Right atrium auricular region (tissue), 2 donors: ENCODE data around the gene RPA1. TPM values are rescaled to one million over a fixed set of nuclear protein-coding genes. Genes with fewer than 3 reads are reported as not detected.

ENCODE experiments used
- DNase-seq: peaks from one replicate; pipeline ENCODE4 v3.0.0-alpha.2; 2019; ENCODE audit warnings: low spot score
- H3K27ac ChIP-seq, 2 donors: fragments of 200-600 bp; sonication (generic); 1 replicate in 1 of 2; 2 replicates in 1 of 2; pipeline ENCODE4 v1.5.1; 2016 to 2019
- H3K27me3 ChIP-seq, 2 donors: fragments of 200-600 bp; sonication (generic); one replicate each; pipeline versions ENCODE4 v1.5.1 to v1.6.0; 2017 to 2019
- H3K36me3 ChIP-seq: fragments of 200-600 bp; sonication (generic); one replicate; pipeline ENCODE4 v1.5.1; 2016
- H3K4me1 ChIP-seq, 2 donors: fragments of 200-600 bp; sonication (generic); one replicate each; pipeline versions ENCODE4 v1.5.1 to v1.6.0; 2017 to 2019
- H3K4me3 ChIP-seq, 2 donors: fragments of 200-600 bp; sonication (generic); 1 replicate in 1 of 2; 2 replicates in 1 of 2; pipeline ENCODE4 v1.5.1; 2017 to 2019; ENCODE audit warnings: mild to moderate bottlenecking in 1 of 2, moderate library complexity in 1 of 2
- H3K9me3 ChIP-seq, 2 donors: fragments of 200-600 bp; sonication (generic); one replicate each; pipeline ENCODE4 v1.5.1; 2019
- total RNA-seq, 2 donors: library from RNA; depleted of rRNA; stranded (reverse); fragments of >200 nt; gene quantifications; one replicate each; pipeline ENCODE4 v1.1.0, GENCODE V29; 2016
- TF ChIP-seq, protein P1 (sequence below), 2 donors: fragments of 200-600 bp; sonication (generic); IDR thresholded peaks; one replicate each; pipeline ENCODE4 v1.5.1; 2019; ENCODE audit warnings: antibody characterized with exemption in 2 of 2

The RPA1 gene
- total RNA-seq, 2 donors from 2014 or later = 20.9 to 26.9 TPM

- Histone ChIP-seq H3K4me1 (peaks cover 0 to 5% of the 10 kb centered on the region in 2 donors), H3K36me3 (peaks cover 62% of the 10 kb centered on the region), H3K4me3 (no peak overlapping the region), H3K27me3 (no peaks in the 10 kb centered on the region), H3K9me3 (no peaks in the 10 kb centered on the region), H3K27ac (peak overlapping the region in 1 of 2 donors; percentile 21)
- TF ChIP-seq, protein P1, sequence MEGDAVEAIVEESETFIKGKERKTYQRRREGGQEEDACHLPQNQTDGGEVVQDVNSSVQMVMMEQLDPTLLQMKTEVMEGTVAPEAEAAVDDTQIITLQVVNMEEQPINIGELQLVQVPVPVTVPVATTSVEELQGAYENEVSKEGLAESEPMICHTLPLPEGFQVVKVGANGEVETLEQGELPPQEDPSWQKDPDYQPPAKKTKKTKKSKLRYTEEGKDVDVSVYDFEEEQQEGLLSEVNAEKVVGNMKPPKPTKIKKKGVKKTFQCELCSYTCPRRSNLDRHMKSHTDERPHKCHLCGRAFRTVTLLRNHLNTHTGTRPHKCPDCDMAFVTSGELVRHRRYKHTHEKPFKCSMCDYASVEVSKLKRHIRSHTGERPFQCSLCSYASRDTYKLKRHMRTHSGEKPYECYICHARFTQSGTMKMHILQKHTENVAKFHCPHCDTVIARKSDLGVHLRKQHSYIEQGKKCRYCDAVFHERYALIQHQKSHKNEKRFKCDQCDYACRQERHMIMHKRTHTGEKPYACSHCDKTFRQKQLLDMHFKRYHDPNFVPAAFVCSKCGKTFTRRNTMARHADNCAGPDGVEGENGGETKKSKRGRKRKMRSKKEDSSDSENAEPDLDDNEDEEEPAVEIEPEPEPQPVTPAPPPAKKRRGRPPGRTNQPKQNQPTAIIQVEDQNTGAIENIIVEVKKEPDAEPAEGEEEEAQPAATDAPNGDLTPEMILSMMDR (IDR thresholded peaks at IDR 0.05) = no peak
- no peak for DNase-seq
Measured at GRCh38 chr17:1880851-1881630, 51.2 kb downstream of the RPA1 start.

DNA sequence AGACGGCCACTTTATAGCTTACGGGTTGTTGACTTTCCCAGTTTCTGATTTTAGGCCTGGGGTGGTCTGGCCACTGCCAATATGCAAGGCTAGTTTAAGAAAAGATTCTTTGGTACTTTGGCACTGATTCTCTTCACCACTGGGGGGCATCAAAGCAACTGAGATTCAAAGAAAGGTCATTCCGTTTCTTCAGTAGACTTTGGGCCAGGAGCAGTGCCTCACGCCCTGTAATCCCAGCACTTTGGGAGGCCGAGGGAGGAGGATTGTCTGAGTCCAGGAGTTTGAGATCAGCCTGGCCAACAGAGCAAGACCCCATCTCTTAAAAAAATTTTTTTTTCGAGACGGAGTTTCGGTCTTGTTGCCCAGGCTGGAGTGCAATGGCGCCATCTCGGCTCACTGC lies 53.0 kb downstream of the RPA1 start:
- DNase-seq = no peak
- Histone ChIP-seq H3K36me3 (peaks cover 60% of the 10 kb centered on the region), H3K9me3 (no peaks in the 10 kb centered on the region), H3K4me1 (peaks cover 0 to 5% of the 10 kb centered on the region in 2 donors), H3K4me3 (no peak overlapping the region), H3K27ac (no peak overlapping the region), H3K27me3 (no peaks in the 10 kb centered on the region)
- TF ChIP-seq, protein P1 (IDR thresholded peaks at IDR 0.05) = peak in 1 of 2 donors; percentile 60

DNA sequence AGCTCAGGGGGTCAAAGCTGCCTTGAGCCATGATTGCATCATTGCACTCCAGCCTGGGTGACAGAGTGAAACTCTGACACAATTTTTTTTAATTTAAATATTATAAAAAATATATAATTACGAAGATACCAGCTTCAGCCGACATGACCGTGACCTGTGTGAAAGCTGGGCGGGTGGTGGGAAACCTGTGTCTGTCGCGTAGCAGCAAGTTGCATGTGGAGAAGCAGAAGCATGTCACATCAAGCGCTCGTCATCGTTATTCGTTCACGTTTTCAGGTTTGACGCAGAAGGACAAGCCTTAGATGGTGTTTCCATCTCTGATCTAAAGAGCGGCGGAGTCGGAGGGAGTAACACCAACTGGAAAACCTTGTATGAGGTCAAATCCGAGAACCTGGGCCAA lies 53.7 kb downstream of the RPA1 start:
- H3K9me3 ChIP-seq = no peaks in the 10 kb centered on the region
- no peaks in the 10 kb centered on the region for H3K27me3 ChIP-seq
- H3K4me3 ChIP-seq = no peak overlapping the region
- peaks cover 60% of the 10 kb centered on the region for H3K36me3 ChIP-seq
- H3K27ac ChIP-seq = no peak overlapping the region
- H3K4me1 ChIP-seq = peaks cover 0 to 4% of the 10 kb centered on the region in 2 donors
- no peak for DNase-seq
- TF ChIP-seq, protein P1 (IDR thresholded peaks at IDR 0.05) = no peak

DNA sequence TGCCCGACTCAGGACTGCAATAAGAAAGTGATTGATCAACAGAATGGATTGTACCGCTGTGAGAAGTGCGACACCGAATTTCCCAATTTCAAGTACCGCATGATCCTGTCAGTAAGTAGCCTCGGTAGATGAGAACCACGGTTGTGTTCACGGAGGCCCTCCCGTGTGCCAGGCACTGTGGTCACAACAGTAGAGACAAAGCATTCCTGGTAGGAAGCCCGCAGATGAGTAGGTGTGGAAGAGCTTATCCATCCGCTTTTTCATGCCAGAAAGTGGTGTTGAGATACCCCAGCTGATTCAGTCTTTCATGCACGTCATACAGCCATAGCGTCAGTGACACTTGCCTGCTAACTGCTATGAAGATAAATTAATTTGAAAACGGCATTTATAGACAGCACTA lies 58.9 kb downstream of the RPA1 start:
- Histone ChIP-seq H3K9me3 (no peaks in the 10 kb centered on the region), H3K36me3 (peaks cover 81% of the 10 kb centered on the region), H3K27ac (peak overlapping the region; percentile 5 to 16), H3K4me1 (no peaks in the 10 kb centered on the region), H3K4me3 (no peak overlapping the region), H3K27me3 (no peaks in the 10 kb centered on the region)
- no peak for DNase-seq
- TF ChIP-seq, protein P1 (IDR thresholded peaks at IDR 0.05) = no peak

DNA sequence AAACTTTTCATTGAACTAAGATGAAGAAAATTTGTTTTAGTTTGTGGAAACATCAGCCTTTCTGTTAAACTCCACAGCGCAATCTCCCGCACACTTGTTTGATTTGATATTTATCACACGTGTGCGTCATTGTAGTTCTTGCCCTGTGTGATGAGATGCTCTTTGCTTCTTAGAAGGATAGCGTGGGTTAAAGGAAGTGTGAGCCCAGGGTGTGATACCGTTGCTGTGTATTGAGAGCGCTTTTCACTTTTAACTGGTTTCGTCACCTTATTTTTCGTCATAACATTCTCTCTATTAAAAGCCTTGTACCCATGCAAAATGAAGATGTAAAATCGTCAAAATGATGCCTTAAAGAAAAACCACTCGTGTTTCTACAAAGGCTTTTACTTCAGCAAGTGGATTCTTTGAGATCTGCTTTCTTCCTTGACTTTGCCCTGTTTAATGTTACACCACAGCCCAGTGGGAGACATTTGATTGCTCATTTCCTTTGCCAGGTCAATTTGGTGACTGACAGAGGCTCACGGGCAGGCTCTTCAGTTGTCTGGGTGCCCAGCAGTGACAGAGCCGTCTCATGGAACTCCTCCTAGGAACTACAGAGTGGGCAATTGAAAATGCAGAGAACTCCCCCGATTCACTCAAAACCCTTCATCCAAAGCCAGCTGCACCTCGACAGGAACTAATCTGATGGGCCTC lies 61.1 kb downstream of the RPA1 start:
- Histone ChIP-seq H3K9me3 (no peaks in the 10 kb centered on the region), H3K36me3 (peaks cover 80% of the 10 kb centered on the region), H3K4me3 (no peak overlapping the region), H3K27me3 (no peaks in the 10 kb centered on the region), H3K4me1 (no peaks in the 10 kb centered on the region), H3K27ac (no peak overlapping the region)
- no peak for DNase-seq
- TF ChIP-seq, protein P1 (IDR thresholded peaks at IDR 0.05) = no peak
